Retinal pigment epithelial cell (primary cell): Measurements from ENCODE around the gene MRPS15.
"Not testable (repeated sequence)": the region's sequence is repeated elsewhere in the genome, so short reads cannot be mapped to it uniquely, and the experiment has no call there.

Experiments
- DNase-seq: peaks from one replicate; pipeline ENCODE4 v3.0.0-alpha.2; 2010; ENCODE audit warnings: low read depth
- H3K4me3 ChIP-seq: 2 replicates; pipeline ENCODE4 v1.5.1; 2011; ENCODE audit warnings: mild to moderate bottlenecking, low read length, control low read depth, moderate library complexity
- TF ChIP-seq, protein P1 (sequence below): conservative IDR thresholded peaks from 2 replicates; pipeline ENCODE4 v1.5.1; 2011; ENCODE audit warnings: low read depth, low read length, control low read depth, inconsistent platforms

Gene MRPS15

DNA sequence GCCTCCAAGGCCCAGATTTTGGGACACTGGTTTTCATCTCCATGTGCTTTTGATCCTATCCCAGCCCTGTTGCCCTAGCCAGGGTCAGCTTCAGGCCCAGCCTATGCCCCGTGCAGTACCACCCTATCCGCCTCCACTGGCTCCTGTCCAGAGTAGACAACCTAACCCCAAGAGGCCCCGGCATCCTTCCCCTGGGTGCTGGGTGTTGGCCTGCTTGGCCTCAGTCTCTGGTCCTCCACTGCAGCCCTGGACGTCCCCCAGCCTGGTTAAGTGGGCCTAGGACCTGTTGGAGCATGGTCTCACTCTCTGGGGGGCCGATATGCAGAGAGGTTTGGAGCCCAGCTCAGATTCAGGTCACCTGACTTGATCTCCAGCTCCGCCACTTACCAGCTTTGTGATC, 16.9 kb upstream of the MRPS15 start:
- DNase-seq = no peak
- no peak overlapping the region for H3K4me3 ChIP-seq
- TF ChIP-seq, protein P1, sequence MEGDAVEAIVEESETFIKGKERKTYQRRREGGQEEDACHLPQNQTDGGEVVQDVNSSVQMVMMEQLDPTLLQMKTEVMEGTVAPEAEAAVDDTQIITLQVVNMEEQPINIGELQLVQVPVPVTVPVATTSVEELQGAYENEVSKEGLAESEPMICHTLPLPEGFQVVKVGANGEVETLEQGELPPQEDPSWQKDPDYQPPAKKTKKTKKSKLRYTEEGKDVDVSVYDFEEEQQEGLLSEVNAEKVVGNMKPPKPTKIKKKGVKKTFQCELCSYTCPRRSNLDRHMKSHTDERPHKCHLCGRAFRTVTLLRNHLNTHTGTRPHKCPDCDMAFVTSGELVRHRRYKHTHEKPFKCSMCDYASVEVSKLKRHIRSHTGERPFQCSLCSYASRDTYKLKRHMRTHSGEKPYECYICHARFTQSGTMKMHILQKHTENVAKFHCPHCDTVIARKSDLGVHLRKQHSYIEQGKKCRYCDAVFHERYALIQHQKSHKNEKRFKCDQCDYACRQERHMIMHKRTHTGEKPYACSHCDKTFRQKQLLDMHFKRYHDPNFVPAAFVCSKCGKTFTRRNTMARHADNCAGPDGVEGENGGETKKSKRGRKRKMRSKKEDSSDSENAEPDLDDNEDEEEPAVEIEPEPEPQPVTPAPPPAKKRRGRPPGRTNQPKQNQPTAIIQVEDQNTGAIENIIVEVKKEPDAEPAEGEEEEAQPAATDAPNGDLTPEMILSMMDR = no peak

- no peak overlapping the region for H3K4me3 ChIP-seq
- TF ChIP-seq, protein P1 = no peak
- no peak for DNase-seq
Observed at GRCh38 chr1:36480161-36480560, 16.0 kb upstream of the MRPS15 start.

GRCh38 chr1:36479505-36480051, 15.4 kb upstream of the MRPS15 start:
- TF ChIP-seq, protein P1 = no peak
- H3K4me3 ChIP-seq = no peak overlapping the region
- no peak for DNase-seq

DNA sequence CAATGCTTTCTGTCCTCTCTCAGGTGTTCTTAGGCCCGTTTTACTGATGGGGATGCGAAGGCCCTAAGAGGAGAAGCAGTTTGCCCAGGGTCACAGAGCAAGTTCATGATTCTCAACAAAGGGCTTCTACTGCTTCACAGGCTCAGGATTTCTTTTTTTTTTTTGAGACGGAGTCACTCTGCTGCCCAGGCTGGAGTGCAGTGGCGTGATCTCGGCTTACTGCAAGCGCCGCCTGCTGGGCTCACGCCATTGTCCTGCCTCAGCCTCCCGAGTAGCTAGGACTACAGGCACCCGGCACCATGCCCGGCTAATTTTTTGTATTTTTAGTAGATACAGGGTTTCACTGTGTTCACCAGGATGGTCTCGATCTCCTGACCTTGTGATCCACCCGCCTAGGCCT, 13.4 kb upstream of the MRPS15 start:
- DNase-seq, H3K4me3 ChIP-seq: not testable (repeated sequence)

GRCh38 chr1:36476945-36477344, 12.8 kb upstream of the MRPS15 start:
- H3K4me3 ChIP-seq = no peak overlapping the region
- DNase-seq = no peak
- TF ChIP-seq, protein P1 = no peak

DNA sequence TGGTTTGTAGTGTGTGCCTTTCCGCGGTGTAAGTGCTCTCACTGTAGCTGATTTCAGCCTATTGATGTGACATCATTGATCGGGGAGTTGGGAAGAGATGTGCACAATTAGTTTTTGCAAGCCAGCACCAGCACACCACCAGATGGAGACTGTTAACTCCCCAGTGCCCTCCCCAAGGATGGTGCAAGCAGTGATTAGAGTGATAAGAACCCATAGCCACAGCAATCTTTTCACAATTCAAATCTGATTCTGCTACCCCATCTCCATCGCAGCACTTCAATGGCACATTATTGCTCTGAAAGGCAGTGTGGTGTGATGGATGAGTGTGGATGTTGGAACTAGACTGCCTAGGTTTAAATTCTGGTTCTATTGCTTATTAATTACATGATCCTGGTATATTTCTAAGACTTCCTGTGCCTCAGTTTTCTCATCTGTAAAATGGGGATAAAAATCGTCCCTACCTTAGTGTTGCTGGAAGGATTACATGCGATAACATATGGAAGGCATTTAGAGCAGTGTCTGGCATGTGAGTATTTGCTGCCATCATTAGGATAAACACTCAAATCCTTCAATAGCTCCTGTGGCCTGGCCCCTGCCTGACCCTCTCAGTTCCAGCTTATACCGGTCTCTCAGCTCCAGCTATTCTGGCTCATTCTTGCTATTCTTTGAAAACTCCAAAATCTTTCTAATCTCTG, 11.9 kb upstream of the MRPS15 start:
- TF ChIP-seq, protein P1 = peak; percentile 9
- no peak for DNase-seq
- no peak overlapping the region for H3K4me3 ChIP-seq

- TF ChIP-seq, protein P1 = no peak
- no peak for DNase-seq
- H3K4me3 ChIP-seq = no peak overlapping the region
Observed at GRCh38 chr1:36475341-36475740, 11.2 kb upstream of the MRPS15 start.
